NCI-H187 (cell line): ENCODE data around the gene LRR1.
"Not testable (repeated sequence)": the region's sequence is repeated elsewhere in the genome, so short reads cannot be mapped to it uniquely, and the experiment has no call there.

Experiments
- DNase-seq, 2 experiments: peaks; one replicate each; lab custom pipeline; 2025; lab: John Stamatoyannopoulos, UW

LRR1 gene

GRCh38 chr14:49623941-49624839, 25.4 kb downstream of the LRR1 start:
- no peak for DNase-seq

- peak; percentile 90 to 91 for DNase-seq
Observed at GRCh38 chr14:49633640-49634546, 35.2 kb downstream of the LRR1 start.

GRCh38 chr14:49634547-49635334, 36.0 kb downstream of the LRR1 start, which contains the start of gene DNAAF2:
Gene DNAAF2 (minus strand): TSS chr14:49635244. CDS start chr14:49635149, 95 bp downstream.
- peak; percentile 32 to 74 for DNase-seq

GRCh38 chr14:49636866-49637265, 38.1 kb downstream of the LRR1 start:
- DNase-seq, result no peak

GRCh38 chr14:49637534-49638078, 38.9 kb downstream of the LRR1 start:
- DNase-seq, result no peak

- no peak for DNase-seq
Observed at GRCh38 chr14:49640540-49641417, 42.0 kb downstream of the LRR1 start.

- no peak for DNase-seq
Observed at GRCh38 chr14:49641697-49642129, 43.0 kb downstream of the LRR1 start.

GRCh38 chr14:49642163-49642562, 43.4 kb downstream of the LRR1 start:
- no peak for DNase-seq

GRCh38 chr14:49653508-49653907, 54.8 kb downstream of the LRR1 start:
- DNase-seq, result no peak

GRCh38 chr14:49654511-49654910, 55.8 kb downstream of the LRR1 start:
- no peak for DNase-seq

GRCh38 chr14:49657500-49657899, 58.8 kb downstream of the LRR1 start:
- DNase-seq, result not testable (repeated sequence)

- no peak for DNase-seq
Observed at GRCh38 chr14:49659526-49660455, 61.1 kb downstream of the LRR1 start.
